Stimulated activated CD4-positive, alpha-beta T cell treated with anti-CD3 and anti-CD28 coated beads, TNF-alpha, amount 100 ng/mL, for 1 hour (primary cell): ENCODE measurements around the gene PRKAG2.

ENCODE experiments used
- DNase-seq, 3 donors: peaks; one replicate each; pipeline ENCODE4 v3.0.0-alpha.2; 2020; ENCODE audit warnings: low read depth in 3 of 3, low spot score in 1 of 3

Gene PRKAG2

DNA sequence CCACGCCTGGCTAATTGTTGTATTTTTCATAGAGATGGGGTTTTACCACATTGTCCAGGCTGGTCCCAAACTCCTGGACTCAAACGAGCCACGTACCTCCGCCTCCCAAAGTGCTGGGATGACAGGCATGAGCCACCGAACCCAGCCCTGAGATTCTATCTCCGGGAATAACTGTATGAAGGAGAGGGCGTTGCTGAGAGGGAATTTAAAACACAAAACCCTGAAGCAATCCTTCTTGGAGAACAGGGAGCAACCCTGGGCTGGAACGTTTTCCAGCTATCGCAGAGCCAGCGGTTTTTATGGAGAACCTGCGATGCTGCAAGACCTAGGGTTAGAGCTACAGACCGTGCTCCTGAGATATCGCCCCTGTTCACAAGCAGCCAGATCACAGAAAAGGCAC lies 144.6 kb downstream of the PRKAG2 start:
- no peak for DNase-seq

DNA sequence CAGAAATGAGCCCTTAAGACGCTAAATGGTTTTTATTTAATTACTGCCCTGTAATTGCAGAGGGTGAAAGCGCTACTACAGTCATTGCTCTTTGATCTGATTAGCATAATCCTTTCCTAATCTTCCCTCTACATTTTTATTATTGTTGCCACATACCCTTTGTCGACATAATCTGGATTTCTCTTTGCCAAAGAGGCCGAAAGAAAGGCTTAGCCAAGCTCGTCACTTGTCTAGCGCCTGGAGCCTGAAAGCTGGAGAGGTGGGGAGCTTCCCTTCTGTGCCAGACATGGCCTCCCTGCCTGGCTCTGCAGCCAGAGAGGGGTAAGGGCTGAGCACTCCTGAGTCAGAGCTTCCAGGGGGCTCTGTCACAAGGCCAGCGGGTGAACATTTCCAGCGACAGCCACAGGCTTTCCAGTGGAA lies 145.9 kb downstream of the PRKAG2 start:
- no peak for DNase-seq

DNA sequence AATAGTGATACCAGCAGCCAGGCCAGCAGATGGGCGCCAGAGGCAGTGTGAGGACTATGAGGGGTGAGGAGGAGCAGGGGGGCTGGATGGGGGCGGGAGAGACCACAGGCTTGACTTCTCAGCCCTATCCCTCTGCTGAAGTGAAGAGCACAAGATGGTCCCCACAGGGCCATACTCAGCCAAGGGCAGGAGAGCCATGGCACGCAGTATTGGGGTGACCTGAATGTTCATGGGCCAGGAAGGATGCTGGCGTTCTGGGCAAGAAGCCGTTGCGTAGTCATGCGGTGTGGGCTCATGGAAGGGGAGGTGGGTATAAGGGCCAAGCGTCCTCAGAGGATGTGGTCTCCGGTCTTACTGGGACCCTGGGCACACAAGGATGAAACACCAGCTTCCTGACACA lies 146.3 kb downstream of the PRKAG2 start:
- no peak for DNase-seq

DNA sequence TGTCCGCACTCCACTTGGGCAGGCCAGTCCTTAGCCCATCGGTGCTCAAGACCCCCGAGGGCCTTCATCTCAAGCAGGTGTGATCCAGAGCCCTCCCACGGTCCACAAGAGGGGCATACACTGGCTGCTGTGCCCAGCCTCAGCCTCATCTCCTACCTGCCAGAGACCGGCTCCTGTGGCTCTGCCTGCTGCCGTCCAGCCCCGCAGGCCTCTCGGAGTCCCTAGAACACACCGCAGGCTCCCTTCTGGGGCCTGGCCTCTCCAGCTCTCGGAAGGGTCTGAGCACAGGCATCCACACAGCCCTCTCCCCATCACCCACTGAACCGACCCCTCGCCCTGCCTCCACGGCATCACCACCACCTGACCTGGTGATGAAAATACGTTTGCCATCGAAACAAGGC lies 147.4 kb downstream of the PRKAG2 start:
- no peak for DNase-seq

DNA sequence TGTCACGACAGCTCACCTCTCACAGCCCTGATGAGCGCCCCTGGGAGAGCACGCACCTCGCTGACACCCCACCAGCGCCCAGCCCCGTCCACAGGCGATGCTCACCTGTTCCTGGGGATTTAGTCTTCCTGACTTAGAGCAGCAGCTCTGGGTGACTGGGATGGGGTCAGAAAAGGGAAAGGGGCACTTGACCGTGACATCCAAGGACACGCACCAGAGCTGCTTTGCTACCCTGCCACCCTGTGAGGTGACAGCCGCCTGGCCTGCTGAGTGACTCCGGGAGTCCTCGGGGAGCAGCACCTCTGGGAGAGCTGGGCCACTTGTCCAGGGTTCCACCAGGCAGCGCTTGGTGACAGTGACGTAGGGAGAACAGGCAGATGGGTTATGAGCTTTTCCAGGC lies 148.2 kb downstream of the PRKAG2 start:
- no peak for DNase-seq

DNA sequence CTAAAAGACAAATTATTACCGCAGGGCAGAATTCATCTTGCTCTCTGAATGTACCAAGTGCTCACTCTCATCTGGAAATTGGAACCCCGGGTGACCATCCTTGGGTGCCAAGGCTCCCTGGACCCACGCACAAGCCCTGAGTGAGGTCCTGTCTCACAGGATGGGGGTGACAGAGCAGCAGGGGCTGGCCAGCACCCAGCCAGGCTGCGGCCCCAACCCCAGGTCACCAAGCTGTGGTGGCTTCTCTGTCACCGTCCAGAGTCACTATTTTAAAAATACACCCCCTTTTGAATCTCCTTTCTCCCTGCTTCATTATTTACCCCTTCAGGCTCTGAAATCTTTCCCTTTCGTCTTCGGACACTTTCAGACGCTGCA lies 148.6 kb downstream of the PRKAG2 start:
- no peak for DNase-seq

DNA sequence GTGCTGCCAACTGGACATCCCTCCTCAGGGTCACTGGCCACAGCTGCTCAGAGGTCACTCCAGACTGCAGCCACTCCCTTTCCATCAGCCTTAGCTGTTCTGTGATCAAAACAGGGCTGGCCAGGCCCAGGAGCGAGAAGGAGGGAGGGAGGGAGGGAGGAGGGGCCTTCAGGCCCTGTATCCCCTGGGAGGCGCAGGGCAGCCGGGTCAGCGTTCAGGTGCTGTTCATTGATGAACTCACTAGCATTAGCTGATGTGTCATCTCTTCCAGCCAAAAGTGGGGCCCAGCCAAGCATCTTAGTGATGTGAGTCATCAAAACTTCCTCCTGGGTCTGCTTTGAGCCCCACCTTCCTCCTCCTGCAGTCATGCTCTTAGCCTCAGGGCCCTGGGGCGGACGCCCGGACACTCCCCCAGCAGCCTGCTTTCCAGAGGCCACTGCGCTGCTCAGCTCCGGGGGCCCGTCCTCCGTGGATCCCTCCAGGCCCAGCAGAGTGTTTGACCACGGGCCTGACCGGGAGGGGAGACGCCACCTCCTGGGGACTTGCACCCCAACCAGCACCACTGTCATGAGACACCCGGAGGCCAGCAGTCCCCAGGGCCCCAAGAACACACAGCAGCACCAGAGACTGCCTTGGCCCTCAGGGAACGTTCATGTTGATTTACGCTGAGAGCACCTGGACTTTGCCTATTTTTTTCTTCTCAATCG lies 149.2 kb downstream of the PRKAG2 start:
- DNase-seq = peak in 2 of 3 donors; percentile 9 to 22

DNA sequence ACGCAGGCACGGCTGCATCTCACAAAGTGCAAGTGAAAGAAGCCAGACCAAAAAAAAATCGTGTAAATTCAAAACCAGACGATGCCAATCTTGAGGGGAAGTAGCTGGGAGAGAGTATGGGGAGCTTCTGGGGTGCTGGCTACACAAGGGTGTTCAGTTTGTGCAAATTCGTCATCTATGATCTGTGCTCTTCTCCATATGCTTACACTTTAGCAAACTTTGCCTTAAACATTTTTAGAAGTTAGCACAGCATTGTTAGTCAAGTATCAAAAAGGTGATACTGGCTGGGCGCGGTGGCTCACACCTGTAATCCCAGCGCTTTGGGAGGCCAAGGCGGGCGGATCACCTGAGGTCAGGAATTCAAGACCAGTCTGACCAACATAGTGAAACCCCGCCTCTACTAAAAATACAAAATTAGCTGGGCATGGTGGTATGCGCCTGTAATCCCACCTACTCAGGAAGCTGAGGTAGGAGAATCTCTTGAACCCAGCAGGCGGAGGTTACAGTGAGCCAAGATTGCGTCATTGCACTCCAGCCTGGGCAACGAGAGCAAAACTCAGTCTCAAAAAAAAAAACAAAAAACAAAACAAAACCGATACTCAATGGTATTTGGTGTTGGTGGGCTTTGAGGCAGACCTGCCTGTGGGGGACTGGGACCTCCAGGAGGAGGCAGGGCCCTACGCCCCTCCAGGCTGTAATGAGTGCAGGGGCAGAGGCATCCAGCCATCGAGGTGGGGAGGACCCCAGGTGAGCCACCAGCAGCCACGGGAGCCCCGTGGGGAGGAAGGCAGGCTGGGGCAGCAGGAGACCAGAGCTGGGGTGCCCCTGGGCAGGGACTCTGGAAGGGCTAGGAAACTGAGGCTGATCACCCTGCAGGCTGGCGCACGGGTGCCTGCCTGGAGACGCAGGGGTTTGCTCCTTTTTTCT lies 150.0 kb downstream of the PRKAG2 start:
- DNase-seq = no peak

DNA sequence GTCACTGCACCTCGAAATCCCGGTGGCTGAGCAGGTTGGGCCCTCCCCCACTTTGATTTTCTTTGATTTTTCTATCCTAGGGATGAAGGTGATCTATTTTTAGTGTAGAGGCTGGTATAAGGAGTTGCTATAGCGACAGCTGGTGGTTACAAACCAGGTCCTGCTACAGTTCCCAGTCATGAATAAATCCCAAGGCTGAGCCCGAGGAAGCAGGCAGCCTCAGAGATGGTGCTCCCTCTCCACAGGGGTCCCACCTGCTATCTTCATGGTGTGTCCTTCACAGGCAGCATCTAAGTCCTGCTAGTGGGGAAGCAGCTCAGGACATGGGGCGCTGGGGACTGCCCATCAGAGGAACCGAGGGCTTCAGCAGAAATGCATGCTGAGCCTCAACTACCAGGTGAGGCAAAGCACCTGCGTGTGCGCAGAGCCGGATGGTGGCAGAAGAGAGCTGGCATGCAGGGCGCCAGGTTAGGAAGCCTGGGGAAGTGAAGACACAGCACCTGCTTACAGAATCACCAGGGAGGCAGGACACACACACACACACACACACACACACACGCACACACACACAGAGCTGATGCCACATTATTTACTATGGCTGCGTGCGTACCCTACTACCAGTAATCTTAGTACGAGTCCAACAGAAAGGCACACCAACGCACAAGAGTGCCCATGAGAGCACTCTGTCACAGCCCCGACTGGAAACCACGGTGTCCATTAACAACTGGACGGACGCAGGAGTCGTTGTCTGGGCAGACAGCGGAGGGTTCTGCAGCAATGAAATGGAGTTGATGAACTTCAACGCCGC lies 150.9 kb downstream of the PRKAG2 start:
- DNase-seq = no peak

DNA sequence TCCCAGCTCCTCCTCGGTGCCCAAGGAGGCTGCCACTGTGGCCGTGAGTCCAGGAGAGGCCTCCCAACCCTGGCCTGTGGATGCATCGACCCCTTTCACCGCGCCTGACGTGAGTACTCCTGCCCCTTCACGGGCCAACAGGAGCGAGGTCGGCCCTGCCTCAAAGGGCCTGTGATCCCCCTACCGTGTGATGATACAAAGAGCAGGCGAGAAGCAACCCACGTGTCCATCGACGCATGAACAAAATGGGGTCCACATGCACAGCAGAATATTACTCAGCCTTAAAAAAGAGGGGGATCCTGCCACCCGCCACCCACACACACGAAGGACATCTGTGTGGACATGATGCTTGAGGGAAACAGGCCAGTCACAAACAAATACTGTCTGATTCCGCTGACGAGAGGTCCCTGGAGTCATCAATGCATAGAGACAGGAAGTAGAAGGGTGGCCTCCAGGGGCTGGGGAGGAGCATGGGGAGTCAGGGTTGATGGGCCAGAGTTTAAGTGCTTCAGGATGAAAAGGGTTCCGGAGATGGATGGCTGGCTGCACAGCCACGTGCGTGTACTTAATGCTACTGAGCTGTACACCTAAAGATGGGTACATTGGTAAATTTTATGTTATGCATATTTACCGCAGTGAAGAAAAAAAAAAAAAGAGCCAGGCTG lies 151.9 kb downstream of the PRKAG2 start:
- no peak for DNase-seq

DNA sequence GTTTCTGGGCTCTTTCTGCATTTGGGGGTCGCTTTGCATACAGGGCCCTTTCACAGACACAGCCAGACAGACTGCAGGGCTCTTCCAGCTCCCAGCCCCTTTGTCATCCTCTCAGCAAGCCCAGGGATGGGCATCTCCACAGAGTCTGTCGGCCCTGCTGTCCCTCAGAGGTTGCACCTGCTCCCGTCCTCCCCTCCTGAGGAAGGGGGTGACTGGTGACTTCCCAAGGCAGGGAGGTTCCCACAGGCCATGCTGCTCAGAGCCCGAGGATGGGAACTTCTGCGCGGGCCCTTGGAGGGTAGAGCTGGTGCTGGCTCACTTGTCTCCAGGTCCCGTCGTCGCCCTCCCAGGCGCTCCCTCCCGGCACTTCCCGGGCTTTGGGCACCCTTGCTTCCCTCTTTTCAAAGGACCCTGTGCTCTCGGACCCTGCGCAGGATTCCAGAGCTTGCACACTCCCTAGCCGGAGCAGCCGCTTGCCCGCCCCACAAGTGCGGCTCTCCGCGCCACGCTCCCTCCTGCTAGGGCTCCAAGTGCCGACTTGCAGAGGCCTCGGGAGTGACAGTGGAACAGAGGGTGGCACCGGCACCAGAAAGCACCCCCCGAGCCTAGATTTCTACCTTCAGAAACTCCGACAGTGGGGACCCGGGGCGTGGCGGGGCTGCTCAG lies 152.5 kb downstream of the PRKAG2 start:
- no peak for DNase-seq

DNA sequence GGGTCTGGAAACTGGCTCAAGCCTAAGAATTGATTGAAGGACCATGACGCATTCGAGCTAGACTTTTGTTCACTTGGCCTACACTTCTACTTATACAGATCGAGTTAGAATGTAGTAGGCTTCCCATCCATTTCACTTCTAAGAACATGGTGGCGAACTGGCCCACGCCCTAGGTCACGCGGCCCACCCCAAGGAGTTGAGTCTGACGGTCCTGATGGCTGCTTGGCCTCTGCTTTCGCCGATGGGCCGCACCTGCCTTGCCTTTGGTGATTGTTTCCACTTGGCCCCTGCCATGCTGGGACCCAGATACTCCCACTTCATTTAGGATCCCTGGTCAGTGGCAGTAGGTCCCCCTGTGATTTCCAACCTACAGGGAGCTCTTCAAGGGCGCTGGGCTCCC lies 153.6 kb downstream of the PRKAG2 start:
- DNase-seq = no peak

DNA sequence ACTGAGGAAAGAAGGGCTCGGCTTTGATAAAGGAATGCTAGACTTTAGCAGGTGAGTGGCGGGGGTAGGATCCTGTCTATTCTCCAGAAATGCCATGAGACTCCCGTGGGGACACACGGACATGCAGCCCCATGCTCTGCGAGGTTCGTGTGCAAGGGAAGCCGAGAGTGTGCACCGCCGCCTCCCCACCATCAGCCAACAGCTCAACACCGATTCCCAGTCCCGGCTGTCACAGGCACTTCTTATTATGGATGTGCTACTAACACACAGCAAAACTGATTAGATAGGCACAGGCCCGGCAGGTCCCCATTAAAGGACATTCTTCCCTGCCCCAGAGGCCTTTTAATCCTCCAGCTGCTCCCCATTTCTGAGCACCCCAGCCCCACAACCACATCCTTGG lies 154.4 kb downstream of the PRKAG2 start:
- no peak for DNase-seq

DNA sequence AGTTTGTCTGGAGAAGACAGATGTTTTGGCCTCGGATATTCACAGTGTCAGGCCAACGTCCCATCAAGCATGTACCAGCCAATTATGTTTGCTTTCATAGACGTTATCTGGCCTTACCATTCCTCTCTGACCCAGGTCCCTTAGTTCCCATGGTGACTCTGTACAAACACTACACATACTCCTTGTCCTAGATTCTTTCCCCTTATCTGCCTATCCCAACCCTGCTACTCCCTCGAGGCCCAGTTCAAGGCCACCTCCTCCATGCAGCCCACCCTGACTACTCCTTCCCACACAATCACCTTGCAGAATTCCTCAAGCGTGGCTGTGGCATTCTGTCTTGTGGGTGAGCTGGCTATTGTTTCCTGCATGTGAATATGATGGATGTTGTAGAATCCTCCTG lies 155.2 kb downstream of the PRKAG2 start:
- no peak for DNase-seq

DNA sequence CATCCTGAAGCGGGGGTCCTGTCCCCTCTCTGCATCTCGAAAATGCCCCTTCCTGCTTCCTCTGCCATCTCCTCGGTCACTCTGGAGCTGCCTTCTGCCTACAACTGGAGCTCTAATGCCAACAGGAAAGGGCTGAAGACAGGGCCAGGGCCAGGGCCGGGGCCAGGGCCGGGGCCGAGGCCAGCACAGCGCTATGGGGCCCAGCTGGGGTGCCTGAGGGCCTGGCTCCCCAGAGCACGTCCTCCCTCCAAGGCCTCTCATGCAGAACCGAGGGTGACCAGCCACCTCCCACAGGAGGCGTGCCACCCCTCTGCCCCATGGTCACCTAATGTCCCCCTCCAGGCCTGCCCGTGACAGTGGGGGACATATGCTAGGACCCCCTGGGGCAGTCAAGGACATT lies 155.7 kb downstream of the PRKAG2 start:
- no peak for DNase-seq

DNA sequence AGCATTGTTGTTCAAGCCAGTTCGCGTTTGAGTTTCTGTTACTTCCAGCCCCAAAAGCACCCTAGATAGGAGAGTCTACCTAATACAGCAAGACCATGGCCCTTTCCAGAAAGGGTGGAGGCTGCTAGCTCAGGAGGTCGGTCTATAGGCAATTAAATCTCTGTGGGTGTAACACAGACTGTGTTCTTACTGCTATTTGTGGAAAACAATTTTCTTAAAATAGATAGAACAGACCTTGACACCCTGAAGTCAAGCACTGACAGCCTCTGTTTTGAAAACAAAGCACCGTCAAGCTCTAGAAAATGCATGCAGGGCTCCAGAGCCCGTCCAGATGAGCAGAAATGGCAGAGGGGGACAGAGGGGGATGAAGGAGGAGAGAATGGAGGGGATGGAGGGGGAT lies 156.6 kb downstream of the PRKAG2 start:
- DNase-seq = no peak

DNA sequence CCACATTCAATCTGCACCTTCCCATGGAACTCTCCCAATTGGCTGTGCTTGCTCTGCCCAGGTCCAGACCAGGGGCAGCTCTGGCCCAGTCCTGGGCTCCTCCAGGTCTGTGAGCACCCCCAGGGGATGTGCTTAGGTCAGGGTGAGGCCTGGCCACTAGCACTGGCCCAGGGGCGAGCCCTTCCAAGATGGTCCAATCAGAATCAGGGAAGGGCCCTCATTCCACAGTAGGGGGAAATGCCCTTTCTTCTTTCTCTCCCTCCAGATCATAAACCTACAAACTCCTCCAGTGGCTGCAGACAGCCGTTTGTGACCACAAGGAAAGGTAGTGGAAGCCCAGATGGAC lies 157.0 kb downstream of the PRKAG2 start:
- no peak for DNase-seq

DNA sequence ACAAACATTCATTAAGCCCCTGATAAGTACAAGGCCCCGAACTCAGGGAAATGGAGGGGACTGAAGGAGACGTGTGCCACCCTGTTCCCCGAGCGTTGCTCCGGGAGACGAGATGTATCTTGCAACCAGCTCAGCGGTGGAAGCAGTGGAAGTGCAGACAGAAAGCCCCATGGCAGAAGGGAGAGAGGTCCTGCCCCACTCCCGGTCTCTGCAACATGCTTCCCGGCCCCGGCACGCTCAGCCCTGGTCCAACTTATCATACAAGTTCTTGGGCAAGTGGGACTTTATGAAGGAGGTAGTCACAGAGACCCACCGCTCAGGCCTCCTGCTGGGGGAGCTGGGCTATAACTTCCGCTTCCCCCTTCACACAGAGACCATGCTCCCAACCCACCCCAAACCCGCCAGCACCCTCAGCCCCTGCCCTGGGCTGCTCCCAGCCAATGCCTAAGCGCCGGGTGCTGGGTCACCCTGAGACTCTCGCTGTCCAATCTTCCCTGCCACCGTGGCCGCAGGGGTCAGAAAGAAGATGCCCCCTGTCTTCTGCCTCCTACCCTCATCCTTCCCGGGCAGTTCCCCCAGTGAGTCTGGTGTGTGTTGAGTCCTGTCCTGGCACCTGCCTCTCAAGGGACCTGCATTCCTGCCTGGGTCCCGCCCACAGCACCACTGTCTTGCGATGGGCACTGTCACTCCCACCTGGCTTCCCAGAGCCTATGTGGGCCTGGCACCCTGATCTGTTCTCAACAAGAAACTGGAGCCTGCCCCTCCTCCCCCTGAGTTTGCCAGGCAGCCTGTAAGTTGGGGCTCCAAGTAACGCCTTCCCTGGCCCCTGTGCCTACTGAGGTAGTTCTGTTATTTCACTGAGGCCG lies 157.7 kb downstream of the PRKAG2 start:
- no peak for DNase-seq

DNA sequence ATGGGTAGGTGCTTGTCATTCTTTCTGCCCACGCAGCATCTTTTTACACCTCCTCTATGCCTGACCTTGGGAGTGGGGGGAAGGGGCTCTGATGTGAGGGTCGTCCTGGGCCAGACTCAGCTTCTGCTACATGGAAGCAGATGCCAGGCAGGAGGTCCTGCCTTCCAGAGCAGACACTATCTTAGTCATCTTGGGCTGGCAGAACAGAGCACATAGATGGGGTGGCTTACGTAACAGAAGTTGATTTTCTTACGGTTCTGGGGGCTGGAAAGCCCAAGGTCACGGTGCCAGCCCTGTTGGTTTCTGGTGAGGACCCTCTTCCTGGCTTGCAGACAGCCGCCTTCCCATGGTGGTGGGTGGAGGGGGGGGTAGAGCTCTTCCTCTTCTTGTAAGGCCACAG lies 159.0 kb downstream of the PRKAG2 start:
- DNase-seq = no peak

DNA sequence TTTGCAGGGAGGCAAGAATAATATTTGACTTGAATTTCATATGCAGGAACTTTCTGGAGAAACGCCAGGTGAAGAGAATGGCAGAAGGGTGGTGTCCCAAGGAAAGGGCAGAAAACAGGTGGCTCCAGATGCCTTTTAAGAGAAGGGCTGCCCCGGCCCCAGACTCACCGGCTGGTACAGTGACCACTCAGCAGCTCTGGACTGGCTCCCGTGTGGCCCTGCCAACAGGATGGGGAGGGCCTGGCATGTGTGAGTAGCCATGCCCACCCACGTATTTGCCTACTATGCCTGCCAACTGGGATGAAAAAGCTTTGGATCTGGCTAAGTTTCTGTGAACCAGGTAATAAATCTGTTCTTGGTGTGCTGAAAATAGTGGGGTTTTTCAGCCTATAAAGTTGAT lies 159.5 kb downstream of the PRKAG2 start:
- no peak for DNase-seq
